Fibroblast of the aortic adventitia (primary cell): Measurements from ENCODE around the gene CCDC57. TPM values are rescaled to one million over a fixed set of nuclear protein-coding genes. Genes with fewer than 3 reads are reported as not detected.

Experiments used
- DNase-seq: peaks from one replicate; pipeline ENCODE4 v3.0.0-alpha.2; 2010; ENCODE audit warnings: low read depth
- H3K4me3 ChIP-seq: 2 replicates; pipeline ENCODE4 v1.5.1; 2011; ENCODE audit warnings: low read depth, mild to moderate bottlenecking, control low read depth, low read length, moderate library complexity
- CTCF ChIP-seq: IDR thresholded peaks from 2 replicates; pipeline ENCODE4 v1.5.1; 2011; ENCODE audit warnings: mild to moderate bottlenecking, low read length, control low read depth, inconsistent platforms; ENCODE audit not compliant: insufficient read depth
- total RNA-seq: library from RNA; depleted of rRNA; stranded (reverse); fragments of >200 nt; gene quantifications from 2 replicates; pipeline ENCODE4 v1.2.3, GENCODE V29; 2012; ENCODE audit warnings: low replicate concordance

The CCDC57 gene
- total RNA-seq, 1 donor: 15.2 TPM

DNA sequence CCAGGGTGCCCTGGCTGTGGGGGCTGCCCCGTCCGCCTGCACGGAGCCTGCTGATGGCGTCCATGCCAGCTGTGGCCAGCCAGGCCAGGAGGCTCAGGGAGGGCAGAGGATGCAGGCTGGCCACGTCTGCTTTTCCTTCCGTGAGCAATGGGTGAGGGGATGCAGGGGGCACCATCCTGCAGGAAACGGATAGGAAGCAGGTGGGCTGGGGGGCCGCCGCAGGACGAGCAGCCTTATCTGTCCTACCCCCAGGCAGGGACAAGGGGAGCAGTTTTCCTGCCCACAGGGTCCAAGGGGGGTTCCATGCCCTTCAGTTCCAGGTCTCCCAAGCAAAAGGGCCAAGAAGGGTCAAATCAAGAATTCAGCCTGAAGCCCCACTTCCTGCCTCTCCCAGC lies 153.8 kb downstream of the CCDC57 start:
- DNase-seq: no peak
- H3K4me3 ChIP-seq: no peak overlapping the region
- no peak for TF ChIP-seq CTCF

- TF ChIP-seq CTCF: no peak
- DNase-seq: no peak
- H3K4me3 ChIP-seq: no peak overlapping the region
Measured at GRCh38 chr17:82058230-82058854, 154.3 kb downstream of the CCDC57 start.

GRCh38 chr17:82056729-82057621 lies 155.7 kb downstream of the CCDC57 start:
- H3K4me3 ChIP-seq: no peak overlapping the region
- no peak for DNase-seq
- no peak for TF ChIP-seq CTCF

- TF ChIP-seq CTCF: no peak
- no peak overlapping the region for H3K4me3 ChIP-seq
- no peak for DNase-seq
Measured at GRCh38 chr17:82055965-82056728, 156.5 kb downstream of the CCDC57 start.

- no peak for TF ChIP-seq CTCF
- no peak overlapping the region for H3K4me3 ChIP-seq
- no peak for DNase-seq
Measured at GRCh38 chr17:82055023-82055964, 157.3 kb downstream of the CCDC57 start.

DNA sequence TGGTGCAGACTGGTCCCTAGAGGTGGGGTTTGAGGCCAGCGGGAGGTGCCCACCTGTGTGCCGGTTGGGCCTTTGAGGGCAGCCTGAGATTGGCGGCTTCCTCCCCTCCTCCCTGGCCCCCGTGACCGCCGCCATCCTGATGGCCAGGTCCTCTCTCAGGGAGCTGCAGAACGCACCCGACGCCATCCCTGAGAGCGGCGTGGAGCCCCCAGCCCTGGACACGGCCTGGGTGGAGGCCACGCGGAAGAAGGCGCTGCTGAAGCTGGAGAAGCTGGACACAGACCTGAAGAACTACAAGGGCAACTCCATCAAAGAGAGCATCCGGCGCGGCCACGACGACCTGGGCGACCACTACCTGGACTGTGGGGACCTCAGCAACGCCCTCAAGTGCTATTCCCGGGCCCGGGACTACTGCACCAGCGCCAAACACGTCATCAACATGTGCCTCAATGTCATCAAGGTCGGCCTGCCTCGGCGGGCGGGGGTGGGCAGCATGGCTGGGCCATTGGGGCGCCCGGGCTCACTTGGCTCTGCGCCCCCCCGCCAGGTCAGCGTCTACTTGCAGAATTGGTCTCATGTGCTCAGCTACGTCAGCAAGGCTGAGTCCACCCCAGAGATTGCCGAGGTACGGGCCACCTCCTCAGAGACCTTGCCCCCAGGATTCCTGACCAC lies 158.2 kb downstream of the CCDC57 start:
- DNase-seq: no peak
- no peak overlapping the region for H3K4me3 ChIP-seq
- TF ChIP-seq CTCF: no peak
